Glomerular visceral epithelial cell (primary cell): ENCODE measurements around the gene COX10.
"Not testable (repeated sequence)": the region's sequence is repeated elsewhere in the genome, so short reads cannot be mapped to it uniquely, and the experiment has no call there.

Experiments
- DNase-seq: peaks from one replicate; pipeline ENCODE4 v3.0.0-alpha.2; 2016; ENCODE audit errors: extremely low spot score

COX10 gene

GRCh38 chr17:14204546-14204945 is 135.2 kb downstream of the COX10 start:
- DNase-seq, result no peak

- DNase-seq, result no peak
These were observed 136.1 kb downstream of the COX10 start for GRCh38 chr17:14205380-14205779.

GRCh38 chr17:14205992-14206461 is 136.7 kb downstream of the COX10 start:
- peak; percentile 78 for DNase-seq

- no peak for DNase-seq
These were observed 137.6 kb downstream of the COX10 start for GRCh38 chr17:14206891-14207290.

GRCh38 chr17:14207791-14208190 is 138.5 kb downstream of the COX10 start:
- DNase-seq, result no peak

- DNase-seq, result no peak
These were observed 139.9 kb downstream of the COX10 start for GRCh38 chr17:14209215-14209614.

GRCh38 chr17:14211246-14211645 is 141.9 kb downstream of the COX10 start:
- no peak for DNase-seq

- DNase-seq, result no peak
These were observed 142.5 kb downstream of the COX10 start for GRCh38 chr17:14211801-14212200.

- DNase-seq, result no peak
These were observed 143.1 kb downstream of the COX10 start for GRCh38 chr17:14212401-14212800.

GRCh38 chr17:14214271-14214670 is 145.0 kb downstream of the COX10 start:
- DNase-seq, result no peak

GRCh38 chr17:14222611-14223010 is 153.3 kb downstream of the COX10 start:
- DNase-seq, result no peak

GRCh38 chr17:14225254-14225980 is 156.1 kb downstream of the COX10 start:
- no peak for DNase-seq

GRCh38 chr17:14227052-14227451 is 157.7 kb downstream of the COX10 start:
- no peak for DNase-seq

GRCh38 chr17:14228903-14229302 is 159.6 kb downstream of the COX10 start:
- DNase-seq, result no peak

GRCh38 chr17:14231187-14231586 is 161.9 kb downstream of the COX10 start:
- not testable (repeated sequence) for DNase-seq

- DNase-seq, result not testable (repeated sequence)
These were observed 165.7 kb downstream of the COX10 start for GRCh38 chr17:14235047-14235446.

GRCh38 chr17:14236032-14236431 is 166.7 kb downstream of the COX10 start:
- DNase-seq, result not testable (repeated sequence)

- not testable (repeated sequence) for DNase-seq
These were observed 167.5 kb downstream of the COX10 start, which contains the start of gene CDRT15 for GRCh38 chr17:14236762-14237161. Gene CDRT15 (minus strand): TSS chr17:14236862. CDS start chr17:14236833, 29 bp downstream.

- DNase-seq, result not testable (repeated sequence)
These were observed 170.0 kb downstream of the COX10 start for GRCh38 chr17:14239271-14239670.

GRCh38 chr17:14245002-14245401 is 175.7 kb downstream of the COX10 start:
- no peak for DNase-seq

- DNase-seq, result no peak
These were observed 176.3 kb downstream of the COX10 start for GRCh38 chr17:14245629-14246028.
